GM19455 (cell line): ENCODE measurements around the gene TMEM121B.

Source experiments
- ATAC-seq: cut with Tn5 transposase; IDR thresholded peaks from one replicate; pipeline ENCODE4 v1.9.1; 2021; ENCODE audit not compliant: unreplicated experiment

Gene TMEM121B

DNA sequence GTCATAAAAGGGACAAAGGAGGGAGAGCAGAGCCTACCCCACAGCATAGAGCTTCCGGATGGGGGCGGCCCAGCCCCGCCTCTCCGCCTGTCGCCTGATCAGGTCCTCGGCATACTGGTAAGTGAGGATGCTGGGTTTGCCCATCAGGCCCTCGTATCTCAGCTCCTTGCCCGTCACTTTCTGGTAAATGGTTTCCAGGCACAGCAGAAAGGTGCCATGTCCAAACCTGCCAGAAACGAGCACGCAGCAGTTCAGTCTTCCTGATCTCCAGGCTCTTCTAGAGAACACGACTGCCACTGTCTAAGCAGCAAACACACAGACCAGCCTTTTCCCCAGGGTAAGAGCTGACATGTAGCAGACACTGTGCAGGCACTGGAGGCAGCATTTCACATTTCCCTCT, 17.4 kb upstream of the TMEM121B start:
- ATAC-seq = no peak

DNA sequence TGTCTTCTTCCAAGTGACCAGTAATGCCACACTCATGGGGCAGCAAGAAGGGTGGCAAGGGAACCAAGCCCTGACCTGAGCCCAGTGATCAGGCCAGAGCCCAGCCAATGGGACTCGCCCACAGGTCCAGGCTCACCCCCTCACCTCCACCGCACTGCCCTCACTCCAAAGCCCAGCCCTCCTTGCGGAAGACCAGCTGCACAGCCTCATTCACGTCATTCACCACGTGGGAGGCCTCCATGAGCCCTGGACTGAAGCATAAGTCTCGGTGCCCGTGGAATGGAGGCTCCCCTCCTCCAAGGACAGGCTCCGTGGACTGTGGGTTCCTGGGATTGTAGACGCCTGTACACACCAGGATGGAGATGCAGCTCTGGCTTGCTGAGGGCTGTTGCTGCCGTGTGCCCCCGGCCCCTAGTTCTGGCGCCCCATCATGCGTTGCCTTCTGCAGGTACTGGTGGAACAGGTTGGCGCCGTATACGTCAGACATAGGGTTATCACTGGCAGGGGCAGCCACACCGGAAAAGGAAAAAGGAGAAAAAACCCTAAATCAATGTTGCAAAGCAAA, 16.8 kb upstream of the TMEM121B start:
- no peak for ATAC-seq

DNA sequence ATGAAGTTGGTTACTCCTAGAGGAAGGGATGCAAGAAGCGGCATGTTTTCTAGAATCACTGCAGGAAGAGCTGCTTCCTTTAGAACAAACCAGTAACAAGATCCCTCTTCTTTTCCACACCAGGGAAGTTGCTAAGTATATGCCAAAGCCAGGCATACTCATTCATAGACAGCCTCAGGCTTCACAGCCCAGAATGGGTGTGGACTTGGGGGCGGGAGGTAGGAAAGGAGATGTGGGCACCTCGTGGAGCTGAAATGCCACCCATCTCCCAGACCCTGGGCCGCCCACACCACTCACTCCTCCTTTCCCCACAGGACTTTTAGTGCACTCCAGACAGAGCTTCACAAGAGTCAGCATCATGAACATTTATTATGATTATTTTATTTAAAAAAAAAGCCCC, 16.0 kb upstream of the TMEM121B start:
- no peak for ATAC-seq

DNA sequence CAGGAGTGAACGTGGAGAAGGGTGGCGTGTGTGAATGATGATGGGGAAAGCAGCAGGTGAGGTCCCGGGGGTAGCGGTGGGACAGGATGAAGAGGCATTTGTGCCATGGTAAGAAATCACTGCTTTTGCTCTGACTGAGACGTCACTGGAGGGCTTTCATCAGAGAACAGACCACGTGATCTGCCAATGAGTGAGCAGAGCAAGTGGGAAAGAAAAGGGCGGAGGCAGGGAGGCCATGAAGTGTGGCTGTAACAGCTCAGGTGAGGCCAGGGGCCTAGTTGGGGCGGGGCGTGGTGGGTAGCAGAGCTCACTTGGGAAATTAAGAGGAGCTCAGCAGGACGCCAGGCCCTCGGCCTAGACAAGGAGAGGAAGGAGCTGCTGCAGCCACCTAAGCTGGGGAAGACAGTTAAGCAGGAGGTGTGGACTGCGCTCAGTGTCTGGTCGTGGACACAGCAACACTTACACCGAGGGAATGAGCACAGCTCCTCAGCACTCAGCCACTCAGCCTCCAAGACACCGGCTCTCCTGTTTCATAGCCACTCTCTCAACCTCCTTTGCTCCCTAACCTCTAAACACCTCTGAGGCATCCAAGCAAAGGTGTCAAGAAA, 14.1 kb upstream of the TMEM121B start:
- ATAC-seq = no peak

DNA sequence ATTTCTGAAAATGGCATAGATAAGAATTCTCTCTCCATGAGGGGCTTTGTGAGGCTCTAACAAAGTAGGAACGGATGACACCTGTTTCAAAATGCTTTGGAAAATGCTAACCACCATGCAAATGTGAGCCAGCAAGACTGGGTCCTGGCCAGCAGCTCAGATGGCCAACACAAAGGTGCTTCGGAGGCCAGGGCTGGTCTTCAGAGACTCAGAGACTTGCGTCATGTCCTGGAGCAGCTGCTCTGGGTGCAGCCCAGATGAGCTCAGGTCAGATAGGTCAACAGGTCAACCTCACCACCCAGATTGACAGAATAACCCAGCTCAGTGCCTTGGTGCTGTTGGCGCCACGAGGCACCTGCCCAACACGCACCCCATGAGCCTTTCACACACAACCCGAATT, 12.0 kb upstream of the TMEM121B start:
- ATAC-seq = no peak

DNA sequence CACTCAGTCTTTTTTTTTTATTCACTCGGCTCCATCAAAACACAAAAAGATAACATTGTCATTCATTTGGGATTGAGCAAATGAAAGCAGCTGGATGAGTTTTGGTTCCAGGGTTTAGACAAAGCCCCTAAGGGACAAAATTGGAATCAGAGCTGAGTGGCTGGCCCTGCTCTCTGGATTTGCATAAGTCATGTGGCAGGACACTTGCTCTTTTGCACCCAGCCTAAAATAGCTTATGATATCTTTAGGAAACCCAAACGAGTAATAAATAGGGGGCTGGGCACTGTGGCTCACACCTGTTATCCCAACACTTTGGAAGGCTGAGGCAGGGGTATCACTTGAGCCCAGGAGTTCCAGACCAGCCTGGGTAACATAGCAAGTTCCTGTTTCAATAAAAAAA, 11.0 kb upstream of the TMEM121B start:
- ATAC-seq = no peak

DNA sequence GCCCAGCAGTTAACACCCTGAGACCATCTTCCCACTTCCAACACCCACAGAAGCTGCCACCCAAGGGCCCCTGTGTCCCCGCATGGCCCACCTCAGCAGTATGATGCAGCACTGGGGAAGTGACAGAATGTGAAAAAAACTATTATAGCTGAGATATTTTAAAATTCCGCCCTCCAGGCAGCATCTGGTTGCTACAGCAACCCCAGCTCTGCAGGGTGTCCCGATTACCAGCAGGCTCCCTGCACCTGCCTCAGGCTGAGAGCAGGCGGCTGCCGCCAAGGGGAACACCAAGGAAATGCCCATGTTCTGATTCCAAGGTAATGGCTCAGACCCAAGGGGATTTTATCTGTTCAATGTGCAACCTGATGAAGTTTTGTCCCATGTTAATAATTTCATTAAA, 10.5 kb upstream of the TMEM121B start:
- no peak for ATAC-seq

DNA sequence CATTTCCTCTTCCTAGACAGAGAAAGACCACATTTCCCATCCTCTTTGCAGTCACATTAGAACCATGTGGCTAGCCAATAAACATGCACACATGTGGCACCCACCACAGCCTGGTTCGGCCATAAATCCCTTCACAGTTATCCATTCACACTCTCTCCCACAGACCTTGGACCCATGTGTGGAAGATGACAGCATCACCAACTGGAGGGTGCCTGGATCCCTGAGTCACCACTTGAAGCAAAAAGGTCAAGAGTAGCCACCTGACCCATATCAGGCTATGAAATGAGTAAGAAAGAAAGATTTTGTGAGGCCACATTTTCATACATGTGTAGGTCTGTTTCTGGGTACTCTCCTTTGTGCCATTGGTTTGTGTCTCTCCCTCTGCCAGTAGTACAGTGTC, 9.0 kb upstream of the TMEM121B start:
- ATAC-seq = no peak

DNA sequence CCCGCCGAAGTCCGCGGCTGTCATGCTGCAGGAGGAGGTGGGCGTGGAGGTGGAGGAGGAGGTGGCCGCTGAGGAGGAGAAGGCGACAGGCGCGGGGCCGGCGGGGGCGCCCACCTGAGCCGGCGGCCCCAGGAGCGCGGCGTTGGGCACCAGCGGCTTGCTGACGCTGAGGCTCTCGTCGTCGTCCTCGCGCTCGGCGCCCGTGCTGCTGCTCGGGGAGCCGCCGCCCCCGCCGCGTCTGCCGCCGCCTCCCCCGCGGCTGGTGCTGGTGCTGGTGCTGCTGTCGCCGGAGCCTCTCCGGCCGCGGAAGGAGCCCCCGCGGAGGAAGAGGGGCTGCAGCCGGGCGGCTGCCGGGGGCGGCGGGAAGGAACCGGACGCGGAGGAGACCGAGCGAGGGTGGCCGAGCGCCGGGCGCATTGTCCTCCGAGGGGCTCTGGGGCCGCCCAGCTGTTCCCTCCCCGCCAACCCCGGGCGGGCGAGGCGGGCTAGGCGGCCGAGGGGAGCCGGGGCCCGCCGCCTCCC, 388 bp downstream of the TMEM121B start:
- no peak for ATAC-seq

DNA sequence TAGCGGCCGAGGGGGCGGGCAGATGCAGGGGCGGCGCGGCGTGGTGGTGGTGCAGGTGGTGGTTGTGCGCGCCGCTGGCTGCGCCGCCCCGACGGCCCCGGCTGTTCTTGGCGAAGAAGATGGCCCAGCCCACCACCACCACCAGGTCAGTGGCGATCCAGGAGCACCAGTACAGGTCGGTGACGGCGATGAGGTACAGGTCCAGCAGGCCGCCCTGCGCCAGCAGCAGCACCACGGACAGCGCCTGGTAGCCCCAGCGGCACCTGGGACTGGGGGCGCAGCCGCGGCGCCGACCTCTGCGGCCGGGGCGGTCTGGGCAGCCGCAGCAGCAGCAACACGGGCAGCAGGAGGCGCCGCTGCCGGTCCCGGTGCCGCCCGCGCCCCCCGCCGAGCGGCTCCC, 879 bp downstream of the TMEM121B start:
- ATAC-seq = no peak

DNA sequence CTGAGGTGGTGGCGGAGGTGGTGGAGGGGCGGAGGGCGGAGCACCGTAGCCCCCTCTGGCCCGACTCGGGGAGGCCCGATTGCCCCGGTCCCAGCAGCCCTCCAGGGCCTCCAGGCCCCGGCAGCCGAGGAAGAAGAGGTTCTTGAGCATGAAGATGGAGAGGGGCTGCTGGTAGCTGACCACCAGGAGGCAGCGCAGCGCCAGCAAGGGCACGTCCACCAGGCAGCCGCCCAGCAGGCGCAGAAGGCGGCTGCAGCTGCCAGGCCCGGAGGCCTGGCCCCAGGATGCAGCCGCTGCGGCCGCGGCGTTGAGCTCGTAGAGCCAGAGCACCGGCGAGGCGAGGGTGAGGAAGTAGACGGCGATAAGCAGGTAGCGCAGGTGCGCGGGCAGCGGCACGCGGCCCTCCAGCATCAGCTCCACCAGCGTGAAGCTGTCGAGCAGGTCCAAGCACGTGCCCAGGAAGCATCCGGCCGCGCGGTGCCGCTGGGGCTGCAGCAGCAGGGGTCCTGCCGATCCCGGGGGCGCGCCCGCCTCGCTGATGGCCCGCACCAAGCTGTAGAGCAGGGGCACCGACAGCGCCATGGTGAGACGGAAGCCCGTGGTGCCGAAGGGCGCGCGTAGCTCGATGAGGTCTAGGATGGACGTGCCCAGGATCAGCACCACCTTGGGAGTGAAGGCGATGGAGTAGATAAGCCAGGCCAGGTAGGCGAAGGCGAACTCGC, 1.5 kb downstream of the TMEM121B start:
- no peak for ATAC-seq

DNA sequence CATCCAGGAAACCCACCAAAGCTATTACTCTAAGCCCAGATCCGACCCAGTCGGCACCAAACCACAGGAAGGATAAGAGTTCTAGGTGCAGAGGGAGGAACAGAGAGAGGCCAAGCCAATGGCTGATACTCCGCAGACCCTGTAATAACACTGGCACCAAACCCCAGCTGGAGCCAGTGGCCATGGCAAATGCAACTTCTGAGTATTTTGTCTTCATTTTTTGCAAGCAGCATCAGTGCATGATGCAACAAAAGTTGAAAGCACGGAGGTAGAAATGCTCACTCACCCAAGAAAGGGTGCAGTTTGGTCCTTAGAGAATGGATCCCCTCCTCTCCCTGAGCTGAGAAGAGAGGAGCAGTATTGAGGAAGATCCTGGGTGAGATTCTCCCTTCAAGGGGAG, 2.8 kb downstream of the TMEM121B start:
- no peak for ATAC-seq

DNA sequence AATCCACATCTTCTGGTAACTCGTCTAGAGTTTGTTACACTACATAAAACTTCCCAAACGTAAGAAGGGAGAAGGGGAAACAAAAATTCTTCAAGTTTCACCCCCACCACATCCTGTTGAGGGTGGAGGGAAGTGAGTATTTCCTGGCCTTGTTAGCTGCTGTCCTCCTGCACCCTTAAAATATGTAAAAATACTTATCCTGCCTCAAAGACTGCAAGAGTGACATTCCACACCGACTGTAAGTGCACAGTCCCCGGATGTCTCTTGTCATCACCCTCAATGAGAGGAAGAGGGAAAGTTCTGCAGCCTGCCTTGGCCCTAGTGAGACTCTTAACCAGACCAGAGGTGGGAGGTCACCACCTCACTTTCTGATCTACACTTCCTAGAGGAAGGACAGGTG, 3.3 kb downstream of the TMEM121B start:
- no peak for ATAC-seq

DNA sequence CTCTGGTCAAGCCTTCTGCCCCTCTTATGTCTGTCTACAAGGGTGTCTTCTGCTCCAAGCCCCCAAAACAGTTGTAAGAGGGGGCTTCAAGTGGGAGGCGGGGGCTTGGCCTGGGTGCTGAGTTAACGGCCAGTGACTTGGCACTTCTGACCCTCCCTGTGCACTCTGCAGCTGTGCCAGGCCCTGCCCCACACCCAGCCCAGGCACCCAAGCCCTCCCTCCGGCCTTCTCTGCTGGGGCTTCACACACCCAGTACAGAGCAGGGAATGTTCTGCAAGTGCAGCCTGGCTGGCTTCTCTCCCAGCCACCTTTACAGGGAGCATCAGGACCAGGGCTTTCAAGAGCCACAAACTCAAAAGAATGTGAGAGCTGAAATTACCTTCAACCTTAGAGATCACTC, 3.8 kb downstream of the TMEM121B start:
- no peak for ATAC-seq

DNA sequence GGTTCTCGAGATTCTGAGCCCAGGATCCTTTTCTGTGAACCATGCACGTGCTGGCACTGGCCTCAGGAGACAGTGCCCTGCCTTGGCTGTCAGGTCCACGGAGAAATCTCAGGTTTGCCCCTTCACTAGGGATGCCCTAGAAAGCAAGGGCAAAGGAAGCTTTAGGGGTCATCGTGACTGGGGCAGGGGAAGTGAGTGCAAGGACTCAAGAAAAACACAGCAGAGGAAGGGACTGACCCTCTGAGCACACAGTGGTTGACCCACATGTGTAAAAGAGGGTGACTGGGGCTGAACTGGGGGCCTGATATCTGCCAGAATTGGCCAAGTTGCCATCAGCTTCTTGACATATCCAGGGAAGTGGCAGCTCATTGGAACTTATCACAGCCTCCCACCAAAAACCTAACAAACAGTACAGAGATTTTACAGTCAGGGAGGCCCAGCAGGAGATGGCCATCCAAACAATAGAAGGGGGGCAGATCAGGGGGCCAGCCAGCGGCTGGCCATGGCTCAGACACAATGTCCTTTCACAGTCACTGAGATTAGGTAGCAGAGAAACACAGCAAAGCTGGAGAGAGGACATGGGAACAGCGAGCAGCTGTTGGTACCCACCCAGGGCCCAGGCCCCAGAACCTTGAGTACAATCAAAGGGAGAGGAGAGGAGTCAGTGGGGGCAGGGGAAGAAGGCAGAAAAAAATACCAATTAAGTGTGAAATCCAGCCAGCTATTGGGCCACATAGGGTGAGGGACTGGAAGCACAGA, 4.4 kb downstream of the TMEM121B start:
- no peak for ATAC-seq

DNA sequence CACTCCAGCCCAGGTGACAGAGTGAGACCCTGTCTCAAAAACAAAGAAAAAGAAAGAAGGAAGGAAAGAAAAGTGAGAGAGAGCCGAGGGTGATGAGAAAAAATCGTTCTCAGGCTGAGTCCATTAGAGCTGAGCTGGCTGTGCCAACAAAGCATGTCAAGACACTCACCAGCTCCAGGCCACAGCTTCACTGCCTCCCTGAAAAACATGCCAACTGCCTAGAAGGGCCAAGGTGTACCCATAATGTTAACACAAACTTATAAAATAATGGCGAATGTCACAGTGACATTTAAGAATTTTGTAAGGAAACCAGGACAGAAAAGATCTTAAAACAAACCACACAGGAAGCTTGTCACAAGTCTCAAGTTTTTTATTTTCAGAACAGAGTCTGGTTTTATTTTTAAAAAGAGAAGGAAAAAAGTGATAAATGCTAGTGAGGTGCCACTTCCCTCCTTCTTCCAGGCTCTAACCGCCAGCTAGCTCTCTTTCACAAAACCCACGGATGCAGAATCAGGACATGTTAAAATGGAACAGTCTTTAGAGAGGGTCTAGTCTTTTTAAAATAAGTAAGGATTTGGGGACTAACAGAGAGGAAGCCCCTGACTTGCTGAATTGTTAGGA, 5.1 kb downstream of the TMEM121B start:
- no peak for ATAC-seq

DNA sequence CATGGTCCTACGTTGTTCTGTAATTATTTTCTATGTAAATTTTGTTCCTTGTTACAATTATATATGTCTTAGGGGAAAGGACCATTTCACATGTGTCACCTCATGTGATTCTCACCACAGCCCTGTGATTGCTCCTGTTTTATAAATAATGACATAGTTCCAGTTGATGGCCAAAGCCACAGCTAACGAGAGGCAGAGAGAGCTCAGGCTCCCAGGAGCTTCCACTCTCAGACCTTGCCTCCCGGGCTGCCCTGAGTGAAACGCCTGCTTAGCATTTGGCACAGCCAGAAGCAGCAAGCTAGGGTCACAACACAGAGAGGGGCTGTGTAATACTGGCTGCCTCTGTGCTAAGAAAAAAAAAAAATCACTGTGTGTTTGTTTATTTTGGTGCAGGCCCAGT, 5.9 kb downstream of the TMEM121B start:
- ATAC-seq = no peak

DNA sequence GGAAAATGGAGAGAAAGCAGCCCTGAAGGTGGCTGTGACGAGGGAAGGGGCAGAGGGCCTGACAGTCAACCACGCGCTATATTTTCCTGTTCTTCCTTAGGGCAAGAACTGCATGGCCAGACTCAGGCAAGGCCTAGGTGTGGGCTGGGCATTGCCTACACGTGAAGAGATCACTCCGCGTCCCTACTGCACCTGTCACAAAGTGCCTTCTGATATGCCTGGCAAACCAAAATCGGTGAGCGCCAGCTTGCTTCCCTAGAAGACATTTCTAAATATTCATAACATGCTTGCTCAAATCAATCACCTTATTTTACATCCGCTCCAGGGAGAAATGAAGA, 6.3 kb downstream of the TMEM121B start:
- no peak for ATAC-seq

DNA sequence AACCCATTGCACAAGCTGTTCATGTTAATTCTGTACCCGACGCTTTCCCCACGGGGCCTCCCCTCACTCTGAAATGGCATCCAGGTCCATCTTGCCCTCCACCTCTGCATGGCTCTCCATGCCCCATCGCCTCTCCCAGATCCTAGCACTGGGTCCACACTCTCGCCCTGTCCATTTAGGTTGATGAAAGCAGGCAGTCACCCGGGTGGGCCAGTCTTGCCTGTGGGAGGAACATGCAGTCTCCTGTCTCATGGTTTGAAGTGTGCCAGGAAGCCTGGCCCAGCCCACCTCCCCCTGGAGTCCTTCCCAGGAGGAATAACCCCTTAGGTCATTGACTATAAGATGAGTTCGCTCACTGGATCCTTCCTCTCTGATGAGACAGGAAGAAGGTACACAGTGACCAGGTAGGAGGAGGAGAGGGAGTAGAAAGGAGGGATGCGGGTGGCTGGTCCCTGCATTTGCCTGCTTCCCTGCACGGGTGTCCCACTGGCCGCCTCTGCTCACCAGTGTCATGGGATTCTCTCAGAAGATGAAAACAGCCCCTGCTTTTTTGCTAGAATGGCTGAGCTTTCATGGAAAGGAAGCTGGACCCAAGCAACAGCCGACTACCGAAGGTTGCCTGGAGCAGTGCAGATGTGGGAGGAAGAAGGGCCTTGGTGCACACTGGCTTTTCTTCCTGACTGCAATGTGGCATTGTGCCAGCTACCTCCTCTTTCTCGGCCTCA, 6.8 kb downstream of the TMEM121B start:
- no peak for ATAC-seq

DNA sequence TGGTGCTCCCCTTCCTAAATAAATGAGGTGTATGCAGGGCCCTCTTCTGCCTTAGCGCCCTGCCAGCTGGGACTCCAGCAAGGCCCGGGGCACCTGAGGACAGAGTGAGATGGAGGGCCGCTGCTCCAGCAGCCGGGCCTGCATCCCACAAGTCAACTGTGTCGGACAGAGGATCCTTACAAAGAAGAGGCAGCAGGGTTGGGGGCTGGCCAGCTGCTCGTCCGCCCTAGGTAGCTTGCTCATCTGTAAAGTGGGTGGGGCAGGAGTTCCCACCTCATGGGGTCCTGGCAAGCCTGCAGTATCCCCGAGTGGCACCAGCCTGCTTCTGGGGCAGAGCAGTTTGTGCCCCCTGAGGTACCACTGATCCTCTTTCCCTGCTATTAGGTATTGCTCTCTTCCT, 7.6 kb downstream of the TMEM121B start:
- no peak for ATAC-seq
